ENCODE measurements around the gene NAALADL2. TPM values are rescaled to one million over a fixed set of nuclear protein-coding genes. Genes with fewer than 3 reads are reported as not detected.
A peak's percentile ranks its signal among the peaks of the same experiment; 100 is the strongest.

NAALADL2 gene
- total and polyA plus RNA-seq, 4 donors, result 0.28 to 4.6 (median 3.1) TPM

DNA sequence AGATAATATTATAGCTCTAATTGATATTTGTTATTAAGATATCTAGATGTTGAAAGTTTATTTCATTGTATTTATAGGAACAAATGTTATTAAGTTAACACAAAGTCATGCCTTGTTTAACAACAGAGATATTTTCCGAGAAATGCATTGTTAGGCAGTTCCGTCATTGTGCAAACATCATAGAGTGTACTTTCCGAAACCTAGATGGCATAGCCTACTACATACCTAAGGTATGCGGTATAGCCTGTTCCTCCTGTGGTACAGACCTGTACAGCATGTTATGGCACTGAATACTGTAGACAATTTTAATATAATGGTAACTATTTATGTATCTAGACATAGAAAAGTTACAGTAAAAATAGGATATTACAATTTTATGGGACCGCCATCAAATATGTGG is 114.3 kb downstream of the NAALADL2 start:
- TF ChIP-seq CTCF (IDR thresholded peaks at IDR 0.05; ENCODE audit: low read depth, low read length, missing input control), result no peak
- no peak for TF ChIP-seq HNF4G (IDR thresholded peaks at IDR 0.05)
- TF ChIP-seq SP1 (IDR thresholded peaks at IDR 0.05), result no peak
- TF ChIP-seq TAF1 (conservative IDR thresholded peaks at IDR 0.05), result no peak
- no peak for TF ChIP-seq NR2F2 (IDR thresholded peaks at IDR 0.05)
- TF ChIP-seq REST (IDR thresholded peaks at IDR 0.05), result no peak
- no peak for TF ChIP-seq MAX (IDR thresholded peaks at IDR 0.05)
- TF ChIP-seq, protein P1, sequence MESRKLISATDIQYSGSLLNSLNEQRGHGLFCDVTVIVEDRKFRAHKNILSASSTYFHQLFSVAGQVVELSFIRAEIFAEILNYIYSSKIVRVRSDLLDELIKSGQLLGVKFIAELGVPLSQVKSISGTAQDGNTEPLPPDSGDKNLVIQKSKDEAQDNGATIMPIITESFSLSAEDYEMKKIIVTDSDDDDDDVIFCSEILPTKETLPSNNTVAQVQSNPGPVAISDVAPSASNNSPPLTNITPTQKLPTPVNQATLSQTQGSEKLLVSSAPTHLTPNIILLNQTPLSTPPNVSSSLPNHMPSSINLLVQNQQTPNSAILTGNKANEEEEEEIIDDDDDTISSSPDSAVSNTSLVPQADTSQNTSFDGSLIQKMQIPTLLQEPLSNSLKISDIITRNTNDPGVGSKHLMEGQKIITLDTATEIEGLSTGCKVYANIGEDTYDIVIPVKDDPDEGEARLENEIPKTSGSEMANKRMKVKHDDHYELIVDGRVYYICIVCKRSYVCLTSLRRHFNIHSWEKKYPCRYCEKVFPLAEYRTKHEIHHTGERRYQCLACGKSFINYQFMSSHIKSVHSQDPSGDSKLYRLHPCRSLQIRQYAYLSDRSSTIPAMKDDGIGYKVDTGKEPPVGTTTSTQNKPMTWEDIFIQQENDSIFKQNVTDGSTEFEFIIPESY (IDR thresholded peaks at IDR 0.05), result no peak
- no peaks in the 10 kb centered on the region for H3K27me3 ChIP-seq (ENCODE audit: control insufficient read depth in 4 of 4, insufficient read depth in 4 of 4, low read length in 3 of 4)
- H3K4me3 ChIP-seq (ENCODE audit: low read depth in 1 of 3, low read length in 3 of 3), result no peak overlapping the region
- H3K36me3 ChIP-seq (ENCODE audit: control insufficient read depth in 4 of 4, insufficient read depth in 3 of 4, low read depth in 1 of 4, low read length in 3 of 4), result no peaks in the 10 kb centered on the region
- DNase-seq (ENCODE audit: low spot score), result no peak
- H3K9me3 ChIP-seq (ENCODE audit: control insufficient read depth in 4 of 4, low read length in 3 of 4), result no peaks in the 10 kb centered on the region
- H3K4me1 ChIP-seq (ENCODE audit: control insufficient read depth in 4 of 4, insufficient read depth in 4 of 4, low read length in 3 of 4), result no peaks in the 10 kb centered on the region
- H3K27ac ChIP-seq (ENCODE audit: low read depth in 1 of 2, low read length in 2 of 2), result no peak overlapping the region
- no peak overlapping the region for H3K9ac ChIP-seq (ENCODE audit: low read depth in 1 of 2, low read length in 2 of 2)
- WGBS, result 97% methylated on average over 5 of the region's 5 CpGs

DNA sequence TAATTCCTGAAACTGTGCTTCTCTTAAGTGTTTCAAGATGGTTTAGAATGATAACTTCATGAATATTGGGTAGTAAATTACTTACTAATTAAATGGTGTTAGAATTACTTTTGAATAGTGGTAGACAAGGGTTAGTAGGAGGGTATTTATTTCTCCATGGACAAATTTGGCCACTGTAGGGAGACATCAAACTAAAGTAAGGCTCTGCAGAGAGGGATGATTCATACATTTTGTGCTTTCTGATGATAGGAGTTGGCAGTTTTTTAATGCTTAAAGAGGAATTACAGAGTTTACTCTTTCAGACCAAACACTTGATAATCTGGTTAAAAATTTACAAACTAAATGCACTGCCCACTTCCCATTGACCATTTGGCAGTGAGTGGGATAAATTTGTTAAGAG is 127.6 kb downstream of the NAALADL2 start:
- H3K36me3 ChIP-seq (ENCODE audit: control insufficient read depth in 4 of 4, insufficient read depth in 3 of 4, low read depth in 1 of 4, low read length in 3 of 4), result no peaks in the 10 kb centered on the region
- DNase-seq (ENCODE audit: low spot score), result no peak
- peaks cover 0 to 6% (median 0%) of the 10 kb centered on the region in 4 donors for H3K4me1 ChIP-seq (ENCODE audit: control insufficient read depth in 4 of 4, insufficient read depth in 4 of 4, low read length in 3 of 4)
- no peak overlapping the region for H3K9ac ChIP-seq (ENCODE audit: low read depth in 1 of 2, low read length in 2 of 2)
- no peaks in the 10 kb centered on the region for H3K9me3 ChIP-seq (ENCODE audit: control insufficient read depth in 4 of 4, low read length in 3 of 4)
- H3K27me3 ChIP-seq (ENCODE audit: control insufficient read depth in 4 of 4, insufficient read depth in 4 of 4, low read length in 3 of 4), result no peaks in the 10 kb centered on the region
- no peak overlapping the region for H3K4me3 ChIP-seq (ENCODE audit: low read depth in 1 of 3, low read length in 3 of 3)
- TF ChIP-seq HNF4A (conservative IDR thresholded peaks at IDR 0.05) (no peak), RAD21 (IDR thresholded peaks at IDR 0.05) (peak; percentile 39 to 74), HNF4G (IDR thresholded peaks at IDR 0.05) (no peak), TAF1 (conservative IDR thresholded peaks at IDR 0.05) (no peak), NR2F2 (IDR thresholded peaks at IDR 0.05) (no peak), MAX (IDR thresholded peaks at IDR 0.05) (no peak), CTCF (IDR thresholded peaks at IDR 0.05; ENCODE audit: low read depth, low read length, missing input control) (no peak), GABPA (IDR thresholded peaks at IDR 0.05 in 1 of 2, conservative IDR thresholded peaks at IDR 0.05 in 1 of 2) (no peak), REST (IDR thresholded peaks at IDR 0.05) (no peak), RXRA (IDR thresholded peaks at IDR 0.05) (peak in 1 of 2 donors; percentile 12), FOXA2 (IDR thresholded peaks at IDR 0.05) (no peak), JUND (IDR thresholded peaks at IDR 0.05) (peak in 1 of 2 donors; percentile 73), EGR1 (IDR thresholded peaks at IDR 0.05; ENCODE audit: low read depth in 2 of 2) (no peak)
- H3K27ac ChIP-seq (ENCODE audit: low read depth in 1 of 2, low read length in 2 of 2), result no peak overlapping the region

All from liver (tissue), 9 donors.